Adrenal gland (tissue), 19 donors: Measurements from ENCODE around the gene HOPX. TPM values are rescaled to one million over a fixed set of nuclear protein-coding genes. Genes with fewer than 3 reads are reported as not detected.
A peak's percentile ranks its signal among the peaks of the same experiment; 100 is the strongest.

ENCODE experiments used
- DNase-seq, 7 donors: peaks; one replicate each; pipeline ENCODE4 v3.0.0-alpha.2; 2019 to 2020
- H3K27ac ChIP-seq, 5 donors: fragments of 200-600 bp; sonication (generic) in 4 of 5; 1 replicate in 3 of 5; 2 replicates in 2 of 5; pipeline versions ENCODE4 v1.5.1 to v1.8.0; 2016 to 2020; ENCODE audit warnings: mild to moderate bottlenecking in 1 of 5
- H3K27me3 ChIP-seq: fragments of 200-600 bp; 2 replicates; pipeline ENCODE4 v1.8.0; 2021
- H3K36me3 ChIP-seq, 2 donors: fragments of 200-600 bp; replicated peaks in 1 of 2; 1 replicate in 1 of 2; 2 replicates in 1 of 2; pipeline versions ENCODE4 v1.5.1 to v1.8.0; 2018 to 2022
- H3K4me1 ChIP-seq, 2 donors: fragments of 200-600 bp; replicated peaks in 1 of 2; 1 replicate in 1 of 2; 2 replicates in 1 of 2; pipeline versions ENCODE4 v1.5.1 to v1.8.0; 2018 to 2021
- H3K4me3 ChIP-seq, 4 donors: fragments of 200-600 bp; sonication (generic) in 3 of 4; one replicate each; pipeline ENCODE4 v1.5.1; 2016 to 2018
- H3K9me3 ChIP-seq, 3 donors: fragments of 200-600 bp; sonication (generic) in 1 of 3; replicated peaks in 1 of 3; 1 replicate in 2 of 3; 2 replicates in 1 of 3; pipeline versions ENCODE4 v1.5.1 to v1.8.0; 2016 to 2021
- CTCF ChIP-seq, 6 experiments: fragments of 450-650 bp in 4 of 6; fragments of 200-600 bp in 2 of 6; sonication (generic) in 1 of 6; IDR thresholded peaks; 1 replicate in 5 of 6; 2 replicates in 1 of 6; pipeline versions ENCODE4 v1.5.1 to v1.8.0; 2016 to 2021; ENCODE audit warnings: antibody characterized with exemption in 6 of 6, mild to moderate bottlenecking in 2 of 6, moderate library complexity in 1 of 6
- POLR2A ChIP-seq, 2 donors: fragments of 450-650 bp; IDR thresholded peaks; one replicate each; pipeline ENCODE4 v1.6.1; 2017; ENCODE audit warnings: antibody characterized with exemption in 2 of 2, mild to moderate bottlenecking in 2 of 2, moderate library complexity in 1 of 2
- WGBS, 4 donors: extraction: QIAGEN DNeasy Blood & Tissue Kit in 2 of 4; methylation state at CpG; one replicate each; pipeline versions ENCODE4 v1.1.5 to v1.1.7; 2013 to 2017; 5-methylcytosine and 5-hydroxymethylcytosine counted together
- intact Hi-C, 2 donors: fragments of 100-400 bp; cut with DNase I; formaldehyde crosslinking; loops; one replicate each; pipeline versions ENCODE4 v1.14.1 to v1.15.0; 2022 to 2023
- long read RNA-seq, 10 donors: library from polyadenylated mRNA in 3 of 10; unstranded in 2 of 10; stranded (forward) in 1 of 10; transcript quantifications; one replicate each; pipeline ENCODE4 v2.0.0 and lab custom pipeline, GENCODE V29; 2021 to 2026
- polyA plus RNA-seq, 3 donors: library from polyadenylated mRNA; stranded (reverse); fragments of 200-250 nt in 2 of 3; fragments of 350-450 nt in 1 of 3; fragmentation: Illumina TruSeq in 1 of 3; extraction: RNeasy Lipid Tissue Mini Kit (QIAGEN cat#74804) in 1 of 3; gene quantifications; one replicate each; pipeline ENCODE4 v1.2.3, GENCODE V29; 2013 to 2014
- total RNA-seq, 9 donors: library from RNA; depleted of rRNA in 4 of 9; stranded (reverse); fragments of >200 nt in 4 of 9; fragments of 120-200 nt in 1 of 9; fragmentation: NEBNext Ultra II Directional in 1 of 9; extraction: Animal tissue kit (Norgen Biotek cat#: 25700) in 1 of 9; gene quantifications; one replicate each; pipeline versions ENCODE4 v1.1.0 to v1.2.4, GENCODE V29; 2013 to 2023
- donor health status: healthy with polysubstance abuse.
- donor health status: Bipolar disorder and iron deficiency.
- donor health status: DM: yes; HTN: yes; CAD: no.
- donor health status: DM: no; HTN: no; CAD: no.
- donor health status: DM: no; HTN: no; CAD: no.
- donor health status: DM: yes; HTN: yes; CAD: no.

Gene HOPX, protein sequence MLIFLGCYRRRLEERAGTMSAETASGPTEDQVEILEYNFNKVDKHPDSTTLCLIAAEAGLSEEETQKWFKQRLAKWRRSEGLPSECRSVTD
- 10 to 100 TPM in 7 of 9 donors, 1 to 10 TPM in 2; 6.4 to 78.5 (median 21.6) TPM for total RNA-seq
- 10 to 100 TPM; 26.5 to 79.5 (median 31.2) TPM for polyA plus RNA-seq
- long read RNA-seq, donor 1, partial matches to known transcripts: 0 of 13 reads
- long read RNA-seq, donor 1, other reads (novel, unspliced or antisense): 0 of 13 reads
- long read RNA-seq, donor 2, partial matches to known transcripts: 0 of 8 reads
- long read RNA-seq, donor 2, other reads (novel, unspliced or antisense): 0 of 8 reads
- long read RNA-seq, donor 3, transcript HOPX-207 (1 exons, 3,203 nt): major isoform, 5 of 10 reads
- long read RNA-seq, donor 3, partial matches to known transcripts: 0 of 10 reads
- long read RNA-seq, donor 3, other reads (novel, unspliced or antisense): 0 of 10 reads
- long read RNA-seq, donor 4, partial matches to known transcripts: 0 of 9 reads
- long read RNA-seq, donor 4, other reads (novel, unspliced or antisense): 1 of 9 reads
- long read RNA-seq, donor 5, transcript HOPX-206 (2 exons, 1,248 nt): major isoform, 9 of 30 reads
- long read RNA-seq, donor 5, transcript HOPX-202 (3 exons, 1,611 nt): minor isoform, 8 of 30 reads
- long read RNA-seq, donor 5, transcript HOPX-201 (3 exons, 1,129 nt): major isoform, 9 of 30 reads
- long read RNA-seq, donor 5, partial matches to known transcripts: 0 of 30 reads
- long read RNA-seq, donor 5, other reads (novel, unspliced or antisense): 0 of 30 reads
- long read RNA-seq, donor 6, partial matches to known transcripts: 0 of 3 reads
- long read RNA-seq, donor 6, other reads (novel, unspliced or antisense): 0 of 3 reads
- long read RNA-seq, donor 7, transcript HOPX-207 (1 exons, 3,203 nt): minor isoform, 5 of 26 reads
- long read RNA-seq, donor 7, transcript HOPX-201 (3 exons, 1,129 nt): major isoform, 11 of 26 reads
- long read RNA-seq, donor 7, transcript HOPX-202 (3 exons, 1,611 nt): minor isoform, 5 of 26 reads
- long read RNA-seq, donor 7, partial matches to known transcripts: 0 of 26 reads
- long read RNA-seq, donor 7, other reads (novel, unspliced or antisense): 0 of 26 reads
- long read RNA-seq, donor 8, transcript HOPX-206 (2 exons, 1,248 nt): minor isoform, 5 of 30 reads
- long read RNA-seq, donor 8, transcript HOPX-202 (3 exons, 1,611 nt): major isoform, 9 of 30 reads
- long read RNA-seq, donor 8, transcript HOPX-201 (3 exons, 1,129 nt): minor isoform, 6 of 30 reads
- long read RNA-seq, donor 8, partial matches to known transcripts: 0 of 30 reads
- long read RNA-seq, donor 8, other reads (novel, unspliced or antisense): 0 of 30 reads
- long read RNA-seq, donor 9, transcript HOPX-207 (1 exons, 3,203 nt): major isoform, 7 of 22 reads
- long read RNA-seq, donor 9, transcript HOPX-206 (2 exons, 1,248 nt): minor isoform, 6 of 22 reads
- long read RNA-seq, donor 9, partial matches to known transcripts: 0 of 22 reads
- long read RNA-seq, donor 9, other reads (novel, unspliced or antisense): 0 of 22 reads
- long read RNA-seq, donor 10, partial matches to known transcripts: 0 of 11 reads
- long read RNA-seq, donor 10, other reads (novel, unspliced or antisense): 0 of 11 reads

GRCh38 chr4:56681158-56681852, at the start of gene HOPX:
Gene HOPX (minus strand): TSS chr4:56681296. CDS start chr4:56657816, 23,480 bp downstream.
- Histone ChIP-seq H3K27ac (no peak within 1 kb of the TSS), H3K9me3 (no peaks in the 10 kb centered on the region), H3K4me3 (peak within 1 kb of the TSS in 1 of 4 donors; percentile 7), H3K4me1 (no peaks in the 10 kb centered on the region), H3K27me3 (peaks cover 6% of the 10 kb centered on the region), H3K36me3 (no peaks in the 10 kb centered on the region)
- intact Hi-C loops: no loop called here
- peak in 3 of 7 donors; percentile 18 to 33 (median 27) for DNase-seq
- peak in 1 of 2 donors; percentile 26 for TF ChIP-seq POLR2A (IDR thresholded peaks at IDR 0.05)
- TF ChIP-seq CTCF (IDR thresholded peaks at IDR 0.05): no peak
- 33 to 61% (median 44%) methylated on average over 17 to 18 of the region's 18 CpGs for WGBS, 4 donors

GRCh38 chr4:56730097-56730496, 49.0 kb upstream of the HOPX start:
- intact Hi-C loops: no loop called here
- Histone ChIP-seq H3K4me3 (no peak overlapping the region), H3K9me3 (no peaks in the 10 kb centered on the region), H3K27ac (no peak overlapping the region), H3K36me3 (no peaks in the 10 kb centered on the region), H3K27me3 (no peaks in the 10 kb centered on the region), H3K4me1 (no peaks in the 10 kb centered on the region)
- WGBS, 4 donors: 90 to 92% (median 92%) methylated on average over 5 of the region's 5 CpGs
- no peak for DNase-seq
- TF ChIP-seq CTCF (IDR thresholded peaks at IDR 0.05): no peak
- no peak for TF ChIP-seq POLR2A (IDR thresholded peaks at IDR 0.05)

DNA sequence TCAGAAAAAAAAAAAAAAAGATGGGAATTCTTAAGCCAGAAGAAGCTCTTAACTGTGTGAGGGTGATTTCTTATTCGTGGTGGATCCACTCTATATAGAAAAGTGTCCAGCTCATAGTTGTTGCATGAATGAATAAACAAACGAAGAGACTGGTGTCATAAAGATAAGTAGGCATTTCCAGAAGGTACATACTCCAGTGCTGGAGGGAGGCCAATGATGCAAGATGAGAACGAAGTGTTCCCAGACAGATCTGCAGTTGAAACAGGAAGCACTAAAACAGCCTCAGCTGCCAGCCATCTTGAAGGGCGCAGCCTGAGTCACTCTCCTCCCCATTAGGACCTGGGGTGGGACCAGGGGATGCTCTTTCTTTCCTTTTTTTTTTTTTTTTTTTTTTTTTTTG, 47.4 kb upstream of the HOPX start:
- peak overlapping the region in 1 of 5 donors; percentile 63 for H3K27ac ChIP-seq
- no peaks in the 10 kb centered on the region for H3K4me1 ChIP-seq
- TF ChIP-seq CTCF (IDR thresholded peaks at IDR 0.05) (no peak), POLR2A (IDR thresholded peaks at IDR 0.05) (no peak)
- no peaks in the 10 kb centered on the region for H3K36me3 ChIP-seq
- H3K27me3 ChIP-seq: no peaks in the 10 kb centered on the region
- H3K4me3 ChIP-seq: no peak overlapping the region
- no peaks in the 10 kb centered on the region for H3K9me3 ChIP-seq
- peak; percentile 34 to 84 (median 75) for DNase-seq
- WGBS, 4 donors: 33 to 39% (median 36%) methylated on average over 4 of the region's 4 CpGs
- intact Hi-C loops: no loop called here
